H9 (cell line): ENCODE results near the gene PIP5K1C. TPM values are rescaled to one million over a fixed set of nuclear protein-coding genes. Genes with fewer than 3 reads are reported as not detected.

Experiments
- DNase-seq: peaks from one replicate; pipeline ENCODE4 v3.0.0-alpha.2; 2017
- H2AFZ ChIP-seq: one replicate; pipeline ENCODE4 v1.6.1; 2013; ENCODE audit warnings: mild to moderate bottlenecking, low read length, control low read depth, moderate library complexity
- H2AK5ac ChIP-seq: 2 replicates; pipeline ENCODE4 v1.6.1; 2013; ENCODE audit warnings: low read length, control low read depth, mixed read lengths; ENCODE audit not compliant: insufficient read length
- H2BK120ac ChIP-seq: one replicate; pipeline ENCODE4 v1.6.1; 2013; ENCODE audit warnings: low read depth, mild to moderate bottlenecking, low read length, control low read depth, inconsistent platforms; ENCODE audit not compliant: poor library complexity, severe bottlenecking
- H2BK12ac ChIP-seq: 2 replicates; pipeline ENCODE4 v1.6.1; 2013; ENCODE audit warnings: low read length, control low read depth, mixed read lengths, low read depth; ENCODE audit not compliant: insufficient read length
- H2BK15ac ChIP-seq: 2 replicates; pipeline ENCODE4 v1.6.1; 2013; ENCODE audit warnings: low read depth, low read length, control low read depth
- H2BK20ac ChIP-seq: one replicate; pipeline ENCODE4 v1.6.1; 2013; ENCODE audit warnings: low read depth, mild to moderate bottlenecking, low read length, control low read depth, inconsistent platforms; ENCODE audit not compliant: poor library complexity, severe bottlenecking
- H2BK5ac ChIP-seq: 2 replicates; pipeline ENCODE4 v1.6.1; 2013; ENCODE audit warnings: low read length, control low read depth, mixed read lengths; ENCODE audit not compliant: insufficient read length
- H3K14ac ChIP-seq: 2 replicates; pipeline ENCODE4 v1.6.1; 2013; ENCODE audit warnings: low read length, control low read depth; ENCODE audit not compliant: insufficient read depth
- H3K18ac ChIP-seq: 2 replicates; pipeline ENCODE4 v1.6.1; 2013; ENCODE audit warnings: low read depth, mild to moderate bottlenecking, mixed read lengths, low read length, control low read depth; ENCODE audit not compliant: insufficient read length
- H3K23ac ChIP-seq: 2 replicates; pipeline ENCODE4 v1.6.1; 2013; ENCODE audit warnings: low read length, control low read depth, mixed read lengths, low read depth; ENCODE audit not compliant: insufficient read length
- H3K23me2 ChIP-seq: 2 replicates; pipeline ENCODE4 v1.6.1; 2013; ENCODE audit warnings: low read depth, mild to moderate bottlenecking, mixed read lengths, low read length, control low read depth; ENCODE audit not compliant: insufficient read length, poor library complexity, severe bottlenecking
- H3K27ac ChIP-seq: 2 replicates; pipeline ENCODE4 v1.5.1; 2013; ENCODE audit warnings: low read length, control low read depth, mixed read lengths, low read depth; ENCODE audit not compliant: insufficient read length
- H3K27me3 ChIP-seq: 2 replicates; pipeline ENCODE4 v1.6.1; 2013; ENCODE audit warnings: low read length, control low read depth, inconsistent platforms; ENCODE audit not compliant: insufficient read depth
- H3K4ac ChIP-seq: 2 replicates; pipeline ENCODE4 v1.6.1; 2013; ENCODE audit warnings: low read depth, mild to moderate bottlenecking, control low read depth, inconsistent platforms, low read length, moderate library complexity
- H3K4me1 ChIP-seq: 2 replicates; pipeline ENCODE4 v1.6.1; 2013; ENCODE audit warnings: low read length, control low read depth, inconsistent platforms; ENCODE audit not compliant: insufficient read depth
- H3K4me2 ChIP-seq: 2 replicates; pipeline ENCODE4 v1.6.1; 2013; ENCODE audit warnings: low read length, control low read depth, mixed read lengths; ENCODE audit not compliant: insufficient read length, insufficient read depth
- H3K56ac ChIP-seq: 2 replicates; pipeline ENCODE4 v1.6.1; 2013; ENCODE audit warnings: low read depth, mild to moderate bottlenecking, mixed read lengths, low read length, control low read depth; ENCODE audit not compliant: insufficient read length
- H3K79me1 ChIP-seq: 2 replicates; pipeline ENCODE4 v1.6.1; 2013; ENCODE audit warnings: low read depth, mild to moderate bottlenecking, moderate library complexity, low read length, control low read depth, inconsistent platforms; ENCODE audit not compliant: insufficient read depth, poor library complexity, severe bottlenecking
- H3K79me2 ChIP-seq: 2 replicates; pipeline ENCODE4 v1.6.1; 2013; ENCODE audit warnings: low read length, control low read depth, inconsistent platforms; ENCODE audit not compliant: insufficient read depth
- H3K9ac ChIP-seq: 2 replicates; pipeline ENCODE4 v1.6.1; 2013; ENCODE audit warnings: low read length, control low read depth, mixed read lengths; ENCODE audit not compliant: insufficient read length; ENCODE audit errors: extremely low read depth
- H3K9me3 ChIP-seq: one replicate; pipeline ENCODE4 v1.6.1; 2013; ENCODE audit warnings: low read depth, low read length, inconsistent platforms; ENCODE audit not compliant: control insufficient read depth
- H3T11ph ChIP-seq: one replicate; pipeline ENCODE4 v1.6.1; 2013; ENCODE audit warnings: mild to moderate bottlenecking, low read length, control low read depth, inconsistent platforms
- H4K20me1 ChIP-seq: one replicate; pipeline ENCODE4 v1.6.1; 2013; ENCODE audit not compliant: control insufficient read depth, insufficient read length, insufficient read depth
- H4K5ac ChIP-seq: 2 replicates; pipeline ENCODE4 v1.6.1; 2013; ENCODE audit warnings: low read depth, mild to moderate bottlenecking, mixed read lengths, low read length, control low read depth; ENCODE audit not compliant: insufficient read length
- H4K8ac ChIP-seq: replicated peaks from 2 replicates; pipeline ENCODE4 v1.6.1; 2013; ENCODE audit warnings: low read length, control low read depth, mixed read lengths, low read depth; ENCODE audit not compliant: insufficient read length
- H4K91ac ChIP-seq: 2 replicates; pipeline ENCODE4 v1.6.1; 2013; ENCODE audit warnings: low read depth, mild to moderate bottlenecking, moderate library complexity, mixed read lengths, low read length, control low read depth; ENCODE audit not compliant: insufficient read length
- H3K27ac Mint-ChIP-seq, 3 experiments: 2 replicates in 2 of 3; 3 replicates in 1 of 3; pipeline ENCODE4 v1.8.0; 2020 to 2021; ENCODE audit warnings: mixed read lengths in 3 of 3, mild to moderate bottlenecking in 1 of 3, moderate library complexity in 1 of 3
- H3K27me3 Mint-ChIP-seq: 2 replicates; pipeline ENCODE4 v1.8.0; 2021; ENCODE audit warnings: low read depth, mild to moderate bottlenecking, moderate library complexity, mixed read lengths
- H3K36me3 Mint-ChIP-seq, 3 experiments: 2 replicates in 2 of 3; 3 replicates in 1 of 3; pipeline ENCODE4 v1.8.0; 2020 to 2021; ENCODE audit warnings: low read depth in 3 of 3, mixed read lengths in 3 of 3; ENCODE audit not compliant: insufficient read depth in 1 of 3
- H3K4me1 Mint-ChIP-seq, 2 experiments: 2 replicates each; pipeline ENCODE4 v1.8.0; 2020; ENCODE audit warnings: mixed read lengths in 2 of 2
- H3K4me3 Mint-ChIP-seq, 2 experiments: 2 replicates in 1 of 2; 3 replicates in 1 of 2; pipeline ENCODE4 v1.8.0; 2020 to 2021; ENCODE audit warnings: mild to moderate bottlenecking in 2 of 2, mixed read lengths in 2 of 2, moderate library complexity in 1 of 2
- H3K9me3 Mint-ChIP-seq, 2 experiments: 2 replicates in 1 of 2; 3 replicates in 1 of 2; pipeline ENCODE4 v1.8.0; 2020; ENCODE audit warnings: mild to moderate bottlenecking in 2 of 2, mixed read lengths in 2 of 2, moderate library complexity in 1 of 2
- CTCF ChIP-seq: fragments of 200-600 bp; sonication (generic); conservative IDR thresholded peaks from 3 replicates; pipeline ENCODE4 v1.8.0; 2021; ENCODE audit warnings: antibody characterized with exemption, mild to moderate bottlenecking
- WGBS: extraction: QIAGEN DNeasy Blood & Tissue Kit; methylation state at CpG from one replicate; pipeline ENCODE4 v1.1.7; 2013; ENCODE audit warnings: missing lambda C conversion rate, low lambda C conversion rate, mixed read lengths; ENCODE audit not compliant: insufficient read length; ENCODE audit errors: extremely low coverage; 5-methylcytosine and 5-hydroxymethylcytosine counted together
- total RNA-seq: library from RNA; stranded (reverse); gene quantifications from 2 replicates; pipeline ENCODE4 v1.2.1, GENCODE V29; 2021

Gene PIP5K1C
- total RNA-seq, 1 experiment from 2014 or later: 41.7 TPM

- peaks cover 2% of the 10 kb centered on the region for H3K79me1 ChIP-seq
- Mint-ChIP-seq H3K4me3 (peak overlapping the region; percentile 29 to 57; a peak in 3 of 5 replicates), H3K27me3 (no peaks in the 10 kb centered on the region), H3K9me3 (peaks cover 14% of the 10 kb centered on the region in 2 experiments), H3K4me1 (peaks cover 36 to 44% of the 10 kb centered on the region in 2 experiments), H3K27ac (peak overlapping the region; percentile 89 to 97 (median 90); a peak in 5 of 7 replicates), H3K36me3 (peaks cover 19 to 26% (median 24%) of the 10 kb centered on the region in 3 experiments)
- peaks cover 8% of the 10 kb centered on the region for H4K20me1 ChIP-seq
- no peak overlapping the region for H3K56ac ChIP-seq
- no peak overlapping the region for H2BK15ac ChIP-seq
- no peak overlapping the region for H3K27ac ChIP-seq
- peak overlapping the region; percentile 11 for H3K18ac ChIP-seq
- H3K23ac ChIP-seq: no peak overlapping the region
- H2AK5ac ChIP-seq: no peak overlapping the region
- no peak overlapping the region for H4K91ac ChIP-seq
- no peak overlapping the region for H2BK12ac ChIP-seq
- H3K4me1 ChIP-seq: peaks cover 13% of the 10 kb centered on the region; the same call in 1 of the 2 replicates
- peaks cover 8% of the 10 kb centered on the region for H3K9me3 ChIP-seq
- H3K9ac ChIP-seq: no peak overlapping the region
- H3K14ac ChIP-seq: no peak overlapping the region
- H3K4me2 ChIP-seq: no peak overlapping the region
- no peak overlapping the region for H3T11ph ChIP-seq
- H2BK5ac ChIP-seq: no peak overlapping the region
- H3K27me3 ChIP-seq: no peaks in the 10 kb centered on the region
- no peak overlapping the region for H2AFZ ChIP-seq
- DNase-seq: peak; percentile 92
- WGBS: no CpG with 5 or more reads among the region's 26 CpGs
- H2BK20ac ChIP-seq: no peak overlapping the region
- no peak overlapping the region for H4K8ac ChIP-seq
- no peak for TF ChIP-seq CTCF
- no peak overlapping the region for H4K5ac ChIP-seq
- peaks cover 2% of the 10 kb centered on the region; the same call in 1 of the 2 replicates for H3K79me2 ChIP-seq
- no peak overlapping the region for H3K4ac ChIP-seq
- peaks cover 9% of the 10 kb centered on the region for H3K23me2 ChIP-seq
- no peak overlapping the region for H2BK120ac ChIP-seq
Observed at GRCh38 chr19:3683405-3684053, 16.7 kb downstream of the PIP5K1C start.
